DND-41 (cell line): ENCODE results near the gene VSIG10.

Experiments used
- ATAC-seq: fragments of 200-7000 bp; cut with Tn5 transposase; 3 replicates; pipeline ENCODE4 v1.9.1; 2021; ENCODE audit warnings: low read depth; ENCODE audit not compliant: insufficient read depth
- DNase-seq: peaks from one replicate; pipeline ENCODE4 v3.0.0-alpha.2; 2020
- H2AFZ ChIP-seq: 2 replicates; pipeline ENCODE4 v1.6.0; 2012; ENCODE audit warnings: low read depth, low read length
- H3K27ac ChIP-seq: 2 replicates; pipeline ENCODE4 v1.5.1; 2012; ENCODE audit warnings: low read length, inconsistent platforms
- H3K27me3 ChIP-seq: fragments of 200-600 bp; sonication (generic); 2 replicates; pipeline ENCODE4 v1.6.0; 2012; ENCODE audit warnings: low read length, mild to moderate bottlenecking, inconsistent platforms; ENCODE audit not compliant: insufficient read depth, poor library complexity
- H3K36me3 ChIP-seq: 2 replicates; pipeline ENCODE4 v1.5.1; 2012; ENCODE audit warnings: low read length, inconsistent platforms; ENCODE audit not compliant: insufficient read depth
- H3K4me1 ChIP-seq: 2 replicates; pipeline ENCODE4 v1.5.1; 2012; ENCODE audit warnings: mild to moderate bottlenecking, low read length; ENCODE audit not compliant: insufficient read depth
- H3K4me2 ChIP-seq: 2 replicates; pipeline ENCODE4 v1.6.0; 2012; ENCODE audit warnings: mild to moderate bottlenecking, moderate library complexity, low read length, inconsistent platforms; ENCODE audit not compliant: insufficient read depth
- H3K4me3 ChIP-seq, 2 experiments: fragments of 200-600 bp in 1 of 2; shearing (Covaris generic) in 1 of 2; 2 replicates each; pipeline ENCODE4 v1.5.1; 2012 to 2016; ENCODE audit warnings: inconsistent platforms in 2 of 2, low read length in 2 of 2, mild to moderate bottlenecking in 2 of 2, low read depth in 1 of 2, moderate library complexity in 1 of 2
- H3K79me2 ChIP-seq: 2 replicates; pipeline ENCODE4 v1.6.0; 2012; ENCODE audit warnings: low read length, inconsistent platforms; ENCODE audit not compliant: insufficient read depth
- H3K9ac ChIP-seq: 2 replicates; pipeline ENCODE4 v1.6.0; 2012; ENCODE audit warnings: low read depth, mild to moderate bottlenecking, inconsistent platforms, low read length, moderate library complexity
- H3K9me3 ChIP-seq: 2 replicates; pipeline ENCODE4 v1.5.1; 2012; ENCODE audit warnings: low read length, moderate library complexity, mild to moderate bottlenecking, inconsistent platforms; ENCODE audit not compliant: insufficient read depth, severe bottlenecking
- H4K20me1 ChIP-seq: 2 replicates; pipeline ENCODE4 v1.6.0; 2012; ENCODE audit warnings: low read length; ENCODE audit not compliant: insufficient read depth
- CTCF ChIP-seq: IDR thresholded peaks from 2 replicates; pipeline ENCODE4 v1.5.1; 2012; ENCODE audit warnings: borderline replicate concordance, low read length, moderate library complexity, mild to moderate bottlenecking; ENCODE audit not compliant: poor library complexity, severe bottlenecking; ENCODE audit errors: extremely low read depth
- EZH2 ChIP-seq: IDR thresholded peaks from 3 replicates; pipeline ENCODE4 v1.6.1; 2012; ENCODE audit warnings: borderline replicate concordance, low read depth, mild to moderate bottlenecking, moderate library complexity, low read length, inconsistent platforms; ENCODE audit not compliant: severe bottlenecking

Gene VSIG10

GRCh38 chr12:118052324-118053070 lies 51.3 kb downstream of the VSIG10 start:
- Histone ChIP-seq H3K27ac (no peak overlapping the region), H3K9me3 (no peaks in the 10 kb centered on the region), H3K4me3 (no peak overlapping the region), H3K4me1 (peaks cover 3% of the 10 kb centered on the region; the same call in 1 of the 2 replicates), H3K4me2 (no peak overlapping the region), H3K9ac (no peak overlapping the region), H3K79me2 (no peaks in the 10 kb centered on the region), H3K36me3 (peaks cover 16% of the 10 kb centered on the region), H4K20me1 (no peaks in the 10 kb centered on the region), H3K27me3 (no peaks in the 10 kb centered on the region), H2AFZ (no peak overlapping the region)
- no peak for TF ChIP-seq EZH2
- no peak for TF ChIP-seq CTCF
- DNase-seq (no peak), ATAC-seq (no peak)

- Histone ChIP-seq H3K79me2 (no peaks in the 10 kb centered on the region), H3K4me1 (peaks cover 3% of the 10 kb centered on the region; the same call in 1 of the 2 replicates), H3K4me2 (no peak overlapping the region), H3K9me3 (no peaks in the 10 kb centered on the region), H3K27me3 (no peaks in the 10 kb centered on the region), H3K9ac (no peak overlapping the region), H4K20me1 (no peaks in the 10 kb centered on the region), H3K27ac (no peak overlapping the region), H3K4me3 (no peak overlapping the region), H2AFZ (no peak overlapping the region), H3K36me3 (peaks cover 16% of the 10 kb centered on the region)
- DNase-seq, result no peak
- no peak for TF ChIP-seq EZH2
- TF ChIP-seq CTCF, result no peak
- ATAC-seq, result no peak
These were observed 52.6 kb downstream of the VSIG10 start for GRCh38 chr12:118050972-118051910.

- H3K9me3 ChIP-seq, result no peaks in the 10 kb centered on the region
- no peaks in the 10 kb centered on the region for H3K27me3 ChIP-seq
- no peak overlapping the region for H3K9ac ChIP-seq
- H3K4me2 ChIP-seq, result no peak overlapping the region
- TF ChIP-seq CTCF, result no peak
- TF ChIP-seq EZH2, result no peak
- no peak for DNase-seq
- ATAC-seq, result no peak
- H3K36me3 ChIP-seq, result peaks cover 29% of the 10 kb centered on the region
- no peak overlapping the region for H3K27ac ChIP-seq
- no peak overlapping the region for H2AFZ ChIP-seq
- no peak overlapping the region for H3K4me3 ChIP-seq
- no peaks in the 10 kb centered on the region for H3K4me1 ChIP-seq
- H3K79me2 ChIP-seq, result no peaks in the 10 kb centered on the region
- no peaks in the 10 kb centered on the region for H4K20me1 ChIP-seq
These were observed 57.4 kb downstream of the VSIG10 start for GRCh38 chr12:118046430-118046829.
